Stimulated activated CD8-positive, alpha-beta memory T cell treated with anti-CD3 and anti-CD28 coated beads, Interleukin-15, amount 100 ng/mL, for 24 hours (primary cell): ENCODE measurements around the gene ITIH6.
A peak's percentile ranks its signal among the peaks of the same experiment; 100 is the strongest.
"Not testable (repeated sequence)": the region's sequence is repeated elsewhere in the genome, so short reads cannot be mapped to it uniquely, and the experiment has no call there.

Experiments
- DNase-seq: peaks from one replicate; pipeline ENCODE4 v3.0.0-alpha.2; 2020; ENCODE audit warnings: low read depth

Gene ITIH6, protein sequence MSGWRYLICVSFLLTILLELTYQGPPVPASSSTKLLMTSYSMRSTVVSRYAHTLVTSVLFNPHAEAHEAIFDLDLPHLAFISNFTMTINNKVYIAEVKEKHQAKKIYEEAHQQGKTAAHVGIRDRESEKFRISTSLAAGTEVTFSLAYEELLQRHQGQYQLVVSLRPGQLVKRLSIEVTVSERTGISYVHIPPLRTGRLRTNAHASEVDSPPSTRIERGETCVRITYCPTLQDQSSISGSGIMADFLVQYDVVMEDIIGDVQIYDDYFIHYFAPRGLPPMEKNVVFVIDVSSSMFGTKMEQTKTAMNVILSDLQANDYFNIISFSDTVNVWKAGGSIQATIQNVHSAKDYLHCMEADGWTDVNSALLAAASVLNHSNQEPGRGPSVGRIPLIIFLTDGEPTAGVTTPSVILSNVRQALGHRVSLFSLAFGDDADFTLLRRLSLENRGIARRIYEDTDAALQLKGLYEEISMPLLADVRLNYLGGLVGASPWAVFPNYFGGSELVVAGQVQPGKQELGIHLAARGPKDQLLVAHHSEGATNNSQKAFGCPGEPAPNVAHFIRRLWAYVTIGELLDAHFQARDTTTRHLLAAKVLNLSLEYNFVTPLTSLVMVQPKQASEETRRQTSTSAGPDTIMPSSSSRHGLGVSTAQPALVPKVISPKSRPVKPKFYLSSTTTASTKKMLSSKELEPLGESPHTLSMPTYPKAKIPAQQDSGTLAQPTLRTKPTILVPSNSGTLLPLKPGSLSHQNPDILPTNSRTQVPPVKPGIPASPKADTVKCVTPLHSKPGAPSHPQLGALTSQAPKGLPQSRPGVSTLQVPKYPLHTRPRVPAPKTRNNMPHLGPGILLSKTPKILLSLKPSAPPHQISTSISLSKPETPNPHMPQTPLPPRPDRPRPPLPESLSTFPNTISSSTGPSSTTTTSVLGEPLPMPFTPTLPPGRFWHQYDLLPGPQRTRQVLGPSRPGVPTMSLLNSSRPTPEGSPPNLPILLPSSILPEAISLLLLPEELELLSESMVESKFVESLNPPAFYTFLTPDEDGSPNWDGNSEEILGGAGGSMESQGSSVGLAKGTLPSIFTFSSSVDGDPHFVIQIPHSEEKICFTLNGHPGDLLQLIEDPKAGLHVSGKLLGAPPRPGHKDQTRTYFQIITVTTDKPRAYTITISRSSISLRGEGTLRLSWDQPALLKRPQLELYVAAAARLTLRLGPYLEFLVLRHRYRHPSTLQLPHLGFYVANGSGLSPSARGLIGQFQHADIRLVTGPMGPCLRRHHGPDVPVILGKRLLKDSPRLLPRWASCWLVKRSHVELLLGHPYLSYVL

DNA sequence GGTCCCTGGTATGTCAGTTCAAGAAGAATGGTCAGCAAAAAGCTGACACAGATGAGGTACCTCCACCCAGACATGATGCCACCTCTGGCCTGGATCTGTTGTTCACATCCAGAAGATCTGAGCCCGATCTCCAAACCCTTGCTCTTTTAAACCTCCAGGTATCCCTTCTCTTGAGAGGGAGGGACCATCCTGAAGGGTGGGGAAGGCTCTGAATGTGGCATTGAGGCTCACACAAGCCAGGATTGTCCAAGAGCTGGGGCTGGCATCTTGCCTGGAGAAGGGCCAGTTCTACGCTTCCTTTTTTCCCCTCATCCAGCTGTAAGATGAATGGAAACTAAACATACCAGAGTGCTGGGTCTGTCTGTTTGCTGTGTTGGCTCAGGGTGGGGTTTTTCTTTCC, at the start of gene ITIH6:
Gene ITIH6 (minus strand): TSS at position 119 of the 400 bp plus-strand sequence. CDS start 45 bp downstream, at position 74.
- DNase-seq = no peak

DNA sequence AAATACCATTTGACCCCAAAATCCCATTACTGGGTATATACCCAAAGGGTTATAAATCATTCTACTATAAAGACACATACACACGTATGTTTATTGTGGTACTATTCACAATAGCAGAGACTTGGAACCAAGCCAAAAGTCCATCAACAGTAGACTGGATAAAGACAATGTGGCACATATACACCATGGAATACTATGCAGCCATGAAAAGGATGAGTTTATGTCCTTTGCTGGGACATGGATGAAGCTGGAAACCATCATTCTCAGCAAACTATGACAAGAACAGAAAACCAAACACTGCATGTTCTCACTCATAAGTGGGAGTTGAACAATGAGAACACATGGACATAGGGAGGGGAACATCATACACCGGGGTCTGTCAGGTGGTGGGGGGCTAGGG, 49.6 kb upstream of the ITIH6 start:
- DNase-seq = not testable (repeated sequence)

DNA sequence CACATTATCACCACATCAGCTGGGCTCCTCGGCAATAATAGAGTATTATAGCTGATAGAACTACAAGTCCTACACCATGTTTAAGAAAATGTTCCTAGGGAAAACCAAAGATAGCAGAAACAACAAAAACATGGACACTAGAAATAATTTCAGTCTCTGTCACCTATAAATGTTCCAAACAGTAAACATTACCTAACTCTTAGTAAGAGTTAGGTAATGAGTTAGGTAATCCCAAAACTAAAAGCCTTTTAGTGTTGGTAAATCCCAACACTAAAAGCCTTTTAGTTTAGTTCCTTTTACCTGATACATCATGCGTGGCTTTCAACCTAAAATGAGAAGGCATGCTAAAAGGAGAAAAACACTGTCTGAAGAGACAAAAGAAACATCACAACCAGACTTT, 45.0 kb upstream of the ITIH6 start:
- no peak for DNase-seq

DNA sequence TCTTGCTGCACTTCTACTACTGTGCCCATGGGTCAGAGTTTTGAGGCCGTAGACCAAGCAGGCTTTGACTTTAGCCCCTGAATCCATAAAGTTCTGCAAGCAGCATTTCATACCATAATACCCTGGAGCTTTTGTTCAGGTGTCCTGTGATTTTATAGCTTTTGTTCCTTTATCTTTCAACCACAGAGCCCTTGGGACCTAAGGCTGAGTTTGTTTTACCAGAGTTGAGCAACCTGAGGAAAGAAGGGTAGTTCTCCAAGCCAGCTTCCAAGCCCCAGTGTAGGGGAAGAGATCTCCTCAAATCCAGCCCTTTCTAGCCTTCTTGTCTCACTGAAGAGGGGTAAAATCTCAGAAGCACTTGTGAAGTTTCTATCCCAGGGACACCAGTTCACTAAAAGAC, 44.6 kb upstream of the ITIH6 start:
- no peak for DNase-seq

DNA sequence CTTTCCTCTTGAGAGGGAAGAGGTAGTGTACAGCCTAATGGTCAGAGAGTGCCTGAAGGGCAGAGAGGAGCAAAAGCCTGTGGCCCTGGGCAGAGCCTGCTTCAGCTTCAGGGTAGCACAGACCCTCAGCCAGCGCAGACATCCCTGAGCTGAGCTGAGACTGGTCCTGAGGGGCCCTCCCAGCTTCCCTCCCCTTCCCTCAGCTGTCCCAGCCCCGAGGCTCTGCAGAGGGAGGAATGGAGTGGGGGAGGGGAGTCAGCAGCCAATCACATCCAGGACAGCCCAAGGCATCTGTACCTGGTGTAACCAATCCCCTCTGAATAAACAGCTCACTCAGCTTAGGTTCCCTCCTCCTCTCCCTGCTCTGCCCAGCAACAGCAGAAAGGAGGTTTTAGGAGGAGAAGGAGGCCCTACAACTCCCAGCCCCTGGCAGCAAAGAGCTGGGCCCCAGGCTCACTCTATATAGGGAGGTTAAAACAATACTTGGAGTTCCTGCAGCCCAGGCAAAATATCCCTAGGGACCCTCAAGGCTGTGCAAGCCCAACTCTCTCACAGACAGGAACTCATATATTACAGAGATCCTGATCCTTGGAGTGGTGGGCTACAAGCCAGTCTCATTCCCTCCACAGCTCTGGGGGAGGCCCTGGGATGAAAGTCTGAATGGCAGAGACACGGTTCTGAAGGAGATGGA, 43.3 kb upstream of the ITIH6 start:
- not testable (repeated sequence) for DNase-seq

DNA sequence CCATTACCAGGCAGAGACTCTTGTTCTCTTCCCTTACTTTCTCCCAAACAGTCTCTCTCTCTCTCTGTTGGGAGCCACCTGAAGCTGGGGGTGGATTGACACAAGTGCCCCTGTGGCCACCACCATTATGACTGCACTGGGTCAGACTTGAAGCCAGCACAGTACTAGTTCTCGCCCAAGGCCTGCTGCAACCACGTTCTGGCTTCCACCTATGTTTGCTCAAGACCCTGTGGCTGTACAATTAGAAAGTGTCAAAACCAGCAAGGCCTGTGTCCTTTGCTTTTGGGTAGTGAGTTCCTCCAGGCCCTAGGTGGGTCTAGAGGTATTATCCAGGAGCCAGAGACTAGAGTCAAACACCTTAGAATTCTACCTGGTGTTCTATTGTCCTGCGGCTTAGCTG, 40.5 kb upstream of the ITIH6 start:
- no peak for DNase-seq

DNA sequence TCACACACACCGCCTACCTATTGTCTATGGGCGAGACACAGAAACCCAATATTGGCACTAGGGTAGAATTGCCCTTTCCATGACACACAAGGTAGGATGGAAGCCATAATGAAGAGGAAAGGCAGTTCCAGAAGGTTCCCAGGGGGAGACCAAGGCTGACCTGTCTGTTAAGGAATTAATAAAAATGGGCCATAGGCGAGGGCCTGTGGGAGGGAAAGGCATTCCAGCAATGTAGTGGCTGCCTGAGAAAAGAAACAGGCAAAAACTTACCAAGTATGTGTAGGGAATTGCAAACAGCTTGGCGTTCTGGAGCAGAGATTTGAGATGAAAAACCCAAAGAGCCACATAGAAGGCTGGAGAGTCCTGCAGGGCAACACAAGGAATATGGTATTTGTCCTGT, 28.5 kb upstream of the ITIH6 start:
- DNase-seq = no peak

DNA sequence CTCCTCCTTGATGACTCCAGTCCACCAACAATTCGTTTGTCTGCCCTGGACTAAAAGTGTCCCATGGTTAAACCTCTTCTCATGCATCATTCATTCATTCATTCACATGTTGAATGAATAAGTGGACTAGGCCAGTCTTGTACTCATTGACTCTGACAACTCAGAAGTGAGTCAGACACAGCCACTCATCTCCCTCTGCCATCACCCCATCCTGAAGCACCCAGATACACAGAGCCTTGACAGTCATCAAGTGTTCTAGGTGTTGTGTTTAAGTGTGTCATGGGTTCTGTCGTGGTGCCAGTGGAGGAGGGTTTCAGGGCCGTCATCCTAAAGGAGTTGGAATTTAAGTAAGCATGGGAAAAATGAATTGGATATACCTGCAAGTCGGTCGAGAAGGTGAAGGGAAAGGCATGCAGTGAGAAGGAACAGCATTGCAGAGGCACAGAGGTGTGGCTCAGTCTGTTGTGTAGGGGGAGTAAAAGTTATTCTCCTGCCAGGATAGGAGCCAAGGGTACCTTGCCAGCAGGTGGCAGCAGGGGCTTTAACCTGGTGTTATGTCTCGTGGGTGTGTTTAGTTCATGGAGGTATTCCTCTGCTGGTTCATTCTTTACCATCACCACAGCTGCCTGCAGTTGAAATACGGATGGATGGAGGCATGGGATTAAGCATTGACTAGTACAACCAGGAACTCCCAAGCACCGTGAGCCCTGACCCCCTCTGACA, 27.8 kb upstream of the ITIH6 start:
- no peak for DNase-seq

DNA sequence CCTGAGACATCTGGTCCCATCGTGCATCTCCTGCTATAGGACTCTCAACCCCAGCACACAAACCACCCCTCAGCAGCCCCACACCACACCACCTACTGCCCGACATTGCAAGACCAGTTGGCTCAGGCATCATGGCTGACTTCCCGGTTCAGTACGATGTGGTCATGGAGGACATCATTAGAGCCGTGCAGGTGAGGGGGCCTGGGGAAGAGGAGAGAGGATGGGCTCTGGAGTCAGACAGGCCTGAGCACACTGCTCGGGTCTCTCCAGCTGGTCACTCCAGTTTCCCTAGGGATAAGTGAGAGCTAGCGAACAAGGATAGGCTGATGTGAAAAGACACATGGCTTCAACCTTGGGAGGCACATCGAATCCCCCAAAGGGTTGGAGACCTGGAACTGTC, 26.7 kb upstream of the ITIH6 start:
- no peak for DNase-seq

DNA sequence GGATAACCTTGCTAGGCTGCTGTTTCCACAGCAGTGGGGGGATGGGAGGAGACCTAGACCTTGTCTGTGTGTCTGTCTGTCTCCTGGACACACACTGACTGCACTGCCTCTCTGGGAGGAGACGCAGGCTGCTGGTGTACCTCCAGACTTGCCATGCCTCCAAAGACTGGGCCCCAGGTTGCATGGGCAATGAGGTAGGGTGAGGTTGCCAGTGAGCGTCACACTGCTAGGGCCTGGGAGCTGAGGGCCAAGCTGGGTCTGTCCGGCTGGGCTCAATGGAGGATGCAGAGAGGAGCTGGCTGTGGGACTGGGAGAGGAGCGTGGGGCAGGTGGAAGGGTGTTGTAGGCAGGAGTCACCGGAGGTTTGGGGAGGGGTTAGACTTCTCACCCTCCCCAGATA, 26.1 kb upstream of the ITIH6 start:
- no peak for DNase-seq

DNA sequence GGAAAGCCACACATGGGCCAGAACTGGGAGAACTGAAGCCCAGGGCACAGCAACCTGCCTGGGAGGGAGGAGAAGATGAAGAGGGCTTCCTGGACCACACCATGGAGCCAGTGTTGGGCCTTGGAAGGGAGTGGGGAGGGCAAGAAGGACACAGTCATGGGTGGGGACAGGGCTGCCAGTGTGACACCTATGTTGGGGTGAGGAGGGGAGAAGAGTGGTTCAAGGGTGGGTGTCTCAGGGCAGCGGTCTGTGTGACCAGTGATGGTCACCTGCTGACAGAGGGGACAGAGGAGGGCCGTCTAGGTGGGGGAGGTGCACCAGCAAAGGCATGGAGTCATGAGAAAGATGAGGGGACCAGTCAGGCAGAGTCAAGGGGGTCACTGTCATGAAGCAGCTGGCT, 23.3 kb upstream of the ITIH6 start:
- no peak for DNase-seq

DNA sequence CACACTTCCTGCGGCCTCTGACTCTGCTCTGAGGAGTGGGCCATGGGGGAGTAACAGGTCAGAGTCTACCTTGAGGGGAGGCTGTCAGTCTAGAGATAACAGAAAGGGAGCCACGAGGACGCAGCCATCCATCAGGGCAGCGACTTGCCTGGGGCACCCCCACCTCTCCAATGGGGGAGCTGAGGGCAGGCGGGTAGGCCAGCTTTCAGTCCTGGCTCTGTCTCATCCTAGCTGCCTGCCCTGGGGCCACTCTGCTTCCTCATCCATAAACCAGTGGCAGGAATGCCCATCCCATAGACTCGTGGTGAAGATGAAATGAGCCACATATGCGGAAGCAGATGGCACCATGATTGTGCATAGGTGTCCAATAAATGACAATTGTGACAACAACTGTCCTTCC, 22.7 kb upstream of the ITIH6 start:
- DNase-seq = no peak

DNA sequence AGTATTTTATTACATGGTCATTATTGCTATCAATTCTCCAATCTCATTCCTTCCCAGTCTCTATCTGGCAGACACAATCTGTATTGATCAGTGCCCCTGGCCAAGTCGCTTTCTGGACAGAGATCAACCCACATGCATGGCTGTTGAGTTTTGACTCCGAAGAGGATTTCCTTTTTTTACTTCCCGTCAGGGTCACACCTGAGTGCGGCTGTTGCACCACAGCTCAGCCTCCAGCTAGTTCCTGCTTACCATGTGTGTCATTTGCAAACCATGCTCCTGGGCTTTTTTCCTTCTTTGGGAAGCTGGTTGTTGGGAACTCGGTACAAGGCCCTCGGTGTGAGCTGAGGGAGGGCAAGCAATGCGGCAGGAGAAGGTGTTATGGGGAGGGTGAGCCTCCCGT, 21.1 kb upstream of the ITIH6 start:
- DNase-seq = no peak

DNA sequence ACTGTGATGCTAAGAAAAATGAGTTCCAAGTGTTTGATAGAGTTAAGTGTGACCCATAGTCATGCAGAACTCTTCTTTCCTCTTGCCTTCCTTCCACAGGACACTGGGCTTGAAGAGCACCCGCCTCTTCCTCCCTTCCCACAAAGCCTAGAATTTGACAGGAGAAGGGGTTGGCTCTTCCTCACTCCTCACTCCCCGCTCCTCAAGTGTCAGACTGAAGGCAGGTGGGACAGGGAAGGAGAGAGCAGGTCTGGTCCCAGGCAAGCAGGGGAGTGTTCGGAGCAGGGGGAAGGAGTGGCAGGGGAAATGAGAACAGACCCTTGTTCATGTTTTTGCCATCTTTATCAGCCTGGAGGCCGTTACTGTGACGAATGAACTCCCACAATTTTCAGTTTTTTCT, 20.2 kb upstream of the ITIH6 start:
- no peak for DNase-seq

DNA sequence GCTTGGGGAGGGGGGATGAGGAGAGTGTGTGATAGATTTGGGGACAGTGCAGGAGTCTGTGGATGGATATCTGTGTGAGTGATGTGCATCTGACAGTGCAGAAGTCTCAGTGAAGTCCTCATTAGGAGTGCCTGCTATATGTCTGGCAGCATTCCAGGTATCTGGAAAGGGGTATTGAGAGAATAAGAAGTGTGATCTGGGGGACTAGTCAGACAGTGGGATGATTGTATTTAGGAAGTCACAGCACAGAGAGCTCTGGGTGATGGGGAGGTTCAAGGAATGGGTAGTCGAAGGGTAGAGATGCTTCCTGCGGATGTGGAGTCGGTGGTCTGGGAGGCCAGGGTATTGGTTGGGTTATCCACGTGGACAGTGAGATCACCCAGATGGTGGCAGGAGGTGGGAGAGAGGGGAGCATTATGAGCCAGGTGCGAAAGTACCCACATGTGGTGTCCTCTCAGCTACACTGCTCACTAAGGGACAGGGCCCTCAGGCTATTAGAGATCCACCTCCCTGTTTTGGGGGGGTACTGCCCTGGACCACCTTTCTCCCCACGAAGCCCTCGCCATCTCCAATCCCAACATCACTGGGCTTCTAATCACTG, 19.3 kb upstream of the ITIH6 start:
- DNase-seq = no peak

DNA sequence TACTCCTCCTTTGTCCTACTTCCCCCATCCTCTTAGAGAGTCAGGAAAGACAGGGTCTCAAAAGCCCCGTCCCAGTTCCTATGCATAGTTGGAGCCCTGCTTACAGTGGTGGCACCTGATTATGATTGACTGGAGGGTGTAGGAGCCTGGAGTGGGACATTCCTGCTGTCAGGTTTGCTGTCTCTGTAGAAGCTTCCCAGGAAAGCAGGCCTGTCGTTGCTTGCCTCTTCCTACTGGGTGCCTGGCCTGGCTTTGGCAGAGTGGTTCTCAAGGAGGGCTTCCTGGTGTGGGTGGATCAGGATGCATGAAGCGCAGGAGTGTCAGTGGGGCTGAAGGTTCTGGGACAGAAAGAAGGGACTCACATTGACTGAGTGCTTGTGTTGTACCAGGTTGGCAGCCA, 14.3 kb upstream of the ITIH6 start:
- no peak for DNase-seq

DNA sequence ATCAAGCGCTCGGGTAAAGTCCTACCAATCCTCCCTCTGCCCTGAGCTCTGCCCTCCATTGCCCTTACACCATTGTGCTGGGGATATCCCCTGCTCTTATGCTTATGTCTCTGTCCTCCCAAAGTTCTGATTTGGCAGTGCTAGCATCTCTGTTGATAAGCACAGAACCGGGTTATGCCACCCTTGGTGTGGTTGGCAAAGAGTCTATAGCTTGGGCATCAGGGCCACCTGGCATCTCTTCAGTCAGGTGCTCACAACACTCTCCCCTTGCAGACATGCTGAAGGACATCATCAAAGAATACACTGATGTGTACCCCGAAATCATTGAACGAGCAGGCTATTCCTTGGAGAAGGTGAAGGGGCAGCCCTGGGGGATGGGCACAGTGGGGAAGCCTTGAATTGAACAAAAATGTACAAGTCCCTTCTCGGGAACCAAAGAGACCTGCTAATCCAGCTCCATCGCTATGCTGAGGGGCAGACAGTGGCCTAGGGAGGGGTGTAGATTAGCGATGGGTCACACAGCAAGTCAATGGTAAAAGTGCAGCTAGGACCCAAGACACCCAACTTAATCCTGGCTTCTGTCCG, 13.3 kb upstream of the ITIH6 start:
- no peak for DNase-seq

DNA sequence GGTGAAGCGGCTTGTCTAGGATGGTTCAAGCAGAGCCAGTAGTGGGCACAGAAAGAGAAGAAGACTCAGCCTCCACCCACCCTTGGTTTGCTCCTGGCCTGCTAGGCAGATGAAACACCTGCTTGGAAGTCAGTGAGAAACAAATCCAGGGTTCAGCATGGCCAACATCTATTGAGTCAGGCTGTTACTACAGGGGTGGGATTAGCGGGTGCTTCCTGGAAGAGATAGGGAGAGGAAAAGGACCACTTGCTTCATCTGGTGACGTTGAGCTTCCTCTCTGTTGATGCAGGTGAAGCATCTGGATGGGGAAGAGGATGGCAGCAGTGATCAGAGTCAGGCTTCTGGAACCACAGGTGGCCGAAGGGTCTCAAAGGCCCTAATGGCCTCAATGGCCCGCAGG, 12.5 kb upstream of the ITIH6 start:
- no peak for DNase-seq

DNA sequence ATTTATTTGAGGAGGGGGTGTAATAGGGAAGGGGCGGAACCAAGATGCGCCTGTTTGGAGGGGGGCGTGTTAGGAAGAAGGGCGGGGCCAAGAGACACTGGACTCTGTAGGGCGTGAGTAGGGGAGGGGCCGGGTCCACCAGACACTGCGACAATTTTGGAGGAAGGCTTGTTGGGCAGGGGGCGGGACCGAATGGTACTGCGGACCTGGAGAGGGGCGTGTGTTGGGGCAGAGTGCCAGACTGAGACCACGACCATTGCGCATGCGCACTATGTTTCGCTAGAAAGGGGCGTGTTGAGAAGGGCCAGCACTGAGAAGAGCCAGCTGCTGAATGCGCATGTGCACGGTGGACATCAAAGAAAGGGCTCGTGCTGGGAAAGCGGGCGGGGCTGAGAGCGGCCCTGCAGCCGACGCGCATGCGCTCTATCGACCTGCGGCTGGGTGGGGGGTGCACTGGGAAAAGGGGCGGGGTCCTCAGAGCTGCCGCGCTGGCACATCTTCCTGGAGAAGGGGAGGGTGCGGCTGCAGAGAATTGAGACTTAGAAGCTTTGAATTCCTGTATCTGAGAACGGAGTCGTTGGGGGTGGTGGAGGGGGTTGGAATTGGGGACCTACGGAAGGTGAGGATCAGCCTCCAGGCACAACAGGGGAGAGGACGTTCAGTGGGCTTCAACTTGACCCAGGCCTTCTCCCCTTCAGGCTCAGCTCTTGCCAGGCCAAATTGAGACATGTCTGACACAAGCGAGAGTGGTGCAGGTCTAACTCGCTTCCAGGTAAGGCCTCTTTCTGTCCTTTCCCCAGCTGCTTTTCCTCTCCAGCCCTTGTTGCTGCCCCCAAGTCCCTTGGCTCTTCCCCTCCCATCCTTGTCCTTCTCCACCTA, 10.8 kb upstream of the ITIH6 start:
- peak; percentile 52 for DNase-seq
